Measurements from ENCODE around the gene RBM12.
"Not testable (repeated sequence)": the region's sequence is repeated elsewhere in the genome, so short reads cannot be mapped to it uniquely, and the experiment has no call there.

Gene RBM12

DNA sequence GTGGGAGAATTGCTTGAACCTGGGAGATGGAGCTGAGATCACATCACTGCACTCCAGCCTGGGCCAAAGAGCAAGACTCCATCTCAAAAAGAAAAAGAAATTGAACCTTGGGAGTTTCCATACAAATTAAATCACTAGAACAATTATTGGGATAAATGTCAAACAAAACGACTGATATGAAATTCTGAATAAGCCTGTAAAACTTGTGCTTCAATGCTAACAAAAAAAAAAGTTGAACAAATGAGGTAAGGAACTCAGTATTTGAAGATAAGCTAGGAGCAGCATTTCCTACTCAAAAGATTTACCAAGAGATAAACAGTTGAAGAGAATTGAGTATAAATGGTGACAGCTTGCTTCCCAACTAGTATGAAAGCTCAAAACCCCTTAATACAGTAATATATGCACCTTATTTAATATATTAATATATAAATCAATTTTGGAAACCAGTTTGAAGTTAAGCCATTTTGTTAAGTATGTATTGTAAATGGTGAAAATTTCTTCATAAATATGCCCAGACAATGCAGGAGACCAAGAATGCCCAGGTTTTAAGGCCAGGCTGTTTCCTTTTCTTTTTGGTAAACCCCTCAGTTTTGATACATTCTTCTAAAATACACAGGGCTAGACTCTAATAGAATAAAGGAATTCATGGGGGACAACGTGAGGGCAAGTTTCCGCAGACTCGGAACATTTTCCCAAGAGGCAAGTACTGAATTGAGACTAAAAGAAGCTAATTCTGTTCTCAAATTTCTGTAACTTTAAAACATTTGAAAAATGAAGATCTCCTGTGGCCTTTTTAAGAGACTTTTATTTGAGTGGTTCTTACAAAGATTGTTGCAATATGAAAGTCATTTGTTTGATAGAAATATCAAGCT is 38.4 kb upstream of the RBM12 start:
- Mint-ChIP-seq H3K36me3 (peaks cover 66% of the 10 kb centered on the region), H3K4me1 (peaks cover 37% of the 10 kb centered on the region)
- CTCF ChIA-PET, result interaction anchor here (0.6 kb wide), 1 partner anchor 56 kb away, joined by 3 read pairs; no protein-coding TSS in a partner anchor

DNA sequence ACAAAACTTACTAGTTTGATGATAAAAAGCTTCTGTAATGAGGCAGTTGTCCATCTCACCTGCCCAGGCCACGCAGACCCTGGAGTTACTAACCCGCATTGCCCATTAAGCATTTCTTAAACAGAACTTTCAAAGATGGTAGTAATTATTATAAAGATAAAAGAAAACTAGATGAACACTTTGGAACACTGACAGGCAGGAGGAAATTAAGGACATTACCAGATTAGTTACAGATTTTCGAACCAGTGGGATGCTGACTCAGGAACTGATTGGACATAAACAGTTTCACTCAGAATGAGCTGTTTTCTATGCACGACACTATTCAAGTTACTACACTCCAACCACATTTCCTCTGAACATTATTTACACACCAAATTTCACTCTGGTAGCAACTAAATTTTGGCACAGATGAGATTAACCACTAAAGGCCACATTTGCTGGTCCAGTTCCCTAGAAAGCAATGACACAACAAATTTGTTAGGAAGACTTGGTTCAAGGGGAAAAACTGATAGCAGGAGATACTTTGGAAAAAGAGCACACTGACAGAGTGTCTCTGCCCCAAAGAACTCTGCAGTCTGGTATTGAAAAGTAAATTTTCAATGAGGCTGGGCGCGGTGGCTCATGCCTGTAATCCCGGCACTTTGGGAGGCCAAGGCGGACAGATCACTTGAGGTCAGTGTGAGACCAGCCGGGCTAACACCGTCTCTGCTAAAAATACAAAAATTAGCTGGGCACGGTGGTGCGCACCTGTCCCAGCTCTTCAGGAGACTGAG is 37.5 kb upstream of the RBM12 start:
- Mint-ChIP-seq H3K27me3 (no peaks in the 10 kb centered on the region), H3K4me1 (peaks cover 45% of the 10 kb centered on the region), H3K4me3 (no peak overlapping the region), H3K9me3 (no peaks in the 10 kb centered on the region), H3K36me3 (peaks cover 70% of the 10 kb centered on the region), H3K27ac (peak overlapping the region; percentile 64)
- CTCF ChIA-PET, result interaction anchor here (0.8 to 1.0 kb wide), 3 partner anchors 36 to 101 kb away, joined by 3 read pairs; partner anchors contain the start of gene SPAG4
- DNase-seq, result no peak

More for the DNA sequence above, 38.4 kb upstream of the RBM12 start:
- DNase-seq, result no peak
- H3K4me3 Mint-ChIP-seq, result no peak overlapping the region
- peak overlapping the region; percentile 64 for H3K27ac Mint-ChIP-seq
- H3K9me3 Mint-ChIP-seq, result no peaks in the 10 kb centered on the region
- H3K27me3 Mint-ChIP-seq, result no peaks in the 10 kb centered on the region

DNA sequence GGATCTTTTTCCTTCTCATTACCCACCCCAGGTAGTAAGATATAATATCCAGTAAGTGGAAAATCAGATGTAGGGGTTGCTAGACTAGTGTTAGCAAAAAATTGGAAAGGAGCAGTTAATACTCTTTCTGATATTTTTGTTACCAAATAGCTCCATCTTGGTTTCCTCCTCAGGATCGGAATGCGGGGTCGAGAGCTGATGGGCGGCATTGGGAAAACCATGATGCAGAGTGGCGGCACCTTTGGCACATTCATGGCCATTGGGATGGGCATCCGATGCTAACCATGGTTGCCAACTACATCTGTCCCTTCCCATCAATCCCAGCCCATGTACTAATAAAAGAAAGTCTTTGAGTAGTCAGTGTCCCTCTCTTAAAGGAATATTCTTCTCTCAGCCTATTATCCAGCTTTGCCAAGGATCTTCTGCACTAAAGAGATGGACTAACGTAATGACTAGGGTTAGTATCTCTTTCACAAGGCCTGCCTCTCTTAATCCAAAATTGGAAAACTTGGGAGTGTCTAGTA is 36.0 kb upstream of the RBM12 start:
- no peaks in the 10 kb centered on the region for H3K9me3 Mint-ChIP-seq
- peaks cover 65% of the 10 kb centered on the region for H3K36me3 Mint-ChIP-seq
- peaks cover 50% of the 10 kb centered on the region for H3K4me1 Mint-ChIP-seq
- CTCF ChIA-PET, result interaction anchor here (1.3 to 2.1 kb wide), 3 partner anchors 11 to 76 kb away, joined by 3 to 5 read pairs (median 3); no protein-coding TSS in a partner anchor
- peak overlapping the region; percentile 96 for H3K27ac Mint-ChIP-seq
- H3K27me3 Mint-ChIP-seq, result no peaks in the 10 kb centered on the region
- DNase-seq, result no peak
- H3K4me3 Mint-ChIP-seq, result peak overlapping the region; percentile 87

DNA sequence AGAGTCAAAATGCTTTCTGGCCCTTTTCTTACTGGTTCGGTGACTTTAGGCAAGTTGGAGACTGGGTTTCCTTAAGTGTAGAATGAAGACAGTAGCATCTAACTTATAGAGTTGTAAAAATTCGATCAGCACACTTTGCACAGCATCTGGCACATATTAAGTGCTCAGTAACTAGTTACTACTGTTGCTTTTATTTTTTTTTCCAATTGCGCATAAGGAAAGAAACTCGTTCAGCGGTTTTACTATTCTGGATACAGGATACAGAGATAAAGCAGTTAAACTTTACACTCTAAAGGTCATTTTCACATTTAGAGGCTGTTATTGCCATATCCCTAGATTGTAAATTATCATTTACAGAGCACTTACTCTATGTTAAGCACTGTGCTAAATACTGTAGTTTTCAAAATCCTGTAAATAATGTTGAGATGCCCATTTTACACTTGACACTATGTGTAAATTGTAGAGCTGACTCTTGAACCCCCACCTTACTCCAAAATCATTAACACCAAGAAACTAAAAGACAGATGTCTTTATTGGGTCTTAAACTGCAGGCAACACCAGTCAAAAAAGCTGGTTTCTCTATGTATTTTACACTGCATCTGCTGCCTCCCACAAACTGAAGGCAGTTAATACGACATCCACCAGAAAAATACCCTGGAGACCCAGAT is 35.4 kb upstream of the RBM12 start:
- Mint-ChIP-seq H3K4me3 (peak overlapping the region; percentile 87), H3K27ac (peak overlapping the region; percentile 96), H3K9me3 (no peaks in the 10 kb centered on the region), H3K36me3 (peaks cover 66% of the 10 kb centered on the region), H3K4me1 (peaks cover 52% of the 10 kb centered on the region), H3K27me3 (no peaks in the 10 kb centered on the region)
- CTCF ChIA-PET, result interaction anchor here (0.6 to 2.1 kb wide), 5 partner anchors 11 to 184 kb away, joined by 3 to 5 read pairs (median 3); no protein-coding TSS in a partner anchor
- DNase-seq, result no peak

DNA sequence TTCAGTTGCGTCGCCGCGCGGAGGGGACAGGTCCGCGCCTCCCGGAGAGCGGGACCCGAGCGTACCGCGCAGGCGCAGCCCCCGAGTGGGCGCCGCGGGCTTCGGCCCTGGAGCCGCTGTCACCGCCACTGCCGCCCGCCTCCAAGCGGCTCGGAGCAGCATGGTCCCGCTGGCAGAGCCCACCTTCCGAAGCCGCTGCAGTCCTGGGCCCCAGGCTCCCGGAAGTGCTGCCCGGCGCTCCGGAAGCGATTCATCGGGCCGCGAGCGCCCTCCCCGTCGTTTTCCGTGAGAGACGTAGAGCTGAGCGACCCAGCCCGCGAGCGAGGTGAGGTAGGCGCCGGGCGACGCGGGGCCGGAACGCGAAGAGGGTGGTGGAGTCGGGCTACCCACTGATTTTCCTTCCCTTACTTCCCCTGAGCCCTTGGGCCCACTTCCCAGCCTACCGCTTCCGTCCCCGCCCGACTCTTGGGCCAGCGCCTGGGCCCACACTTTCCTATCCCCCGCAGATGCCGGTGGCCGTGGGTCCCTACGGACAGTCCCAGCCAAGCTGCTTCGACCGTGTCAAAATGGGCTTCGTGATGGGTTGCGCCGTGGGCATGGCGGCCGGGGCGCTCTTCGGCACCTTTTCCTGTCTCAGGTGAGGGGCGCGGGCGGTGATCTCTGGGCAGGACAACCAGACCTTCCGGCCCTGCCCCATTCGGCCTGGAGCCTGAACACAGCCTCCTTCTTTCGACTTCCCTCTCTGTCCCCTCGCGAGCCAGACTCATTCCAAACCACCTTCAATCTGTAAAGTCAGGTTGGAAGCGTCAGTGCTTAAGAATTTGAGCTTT is 34.6 kb upstream of the RBM12 start, which contains the start of the genes NFS1 and ROMO1:
TSS of gene NFS1 (minus strand) at position 226 of the 830 bp plus-strand sequence. CDS start at position 162, 64 bp downstream.
TSS of gene ROMO1 (plus strand) at position 279 of the 830 bp plus-strand sequence. CDS start at position 507, 228 bp downstream.
- Mint-ChIP-seq H3K27ac (peak within 1 kb of the TSS; percentile 96), H3K4me1 (peaks cover 48% of the 10 kb centered on the region), H3K9me3 (no peaks in the 10 kb centered on the region), H3K27me3 (no peaks in the 10 kb centered on the region), H3K4me3 (peak within 1 kb of the TSS; percentile 87), H3K36me3 (peaks cover 60% of the 10 kb centered on the region)
- CTCF ChIA-PET, result interaction anchor here (0.6 to 2.1 kb wide), 4 partner anchors 12 to 185 kb away, joined by 3 to 5 read pairs (median 3); no protein-coding TSS in a partner anchor
- peak; percentile 91 for DNase-seq

DNA sequence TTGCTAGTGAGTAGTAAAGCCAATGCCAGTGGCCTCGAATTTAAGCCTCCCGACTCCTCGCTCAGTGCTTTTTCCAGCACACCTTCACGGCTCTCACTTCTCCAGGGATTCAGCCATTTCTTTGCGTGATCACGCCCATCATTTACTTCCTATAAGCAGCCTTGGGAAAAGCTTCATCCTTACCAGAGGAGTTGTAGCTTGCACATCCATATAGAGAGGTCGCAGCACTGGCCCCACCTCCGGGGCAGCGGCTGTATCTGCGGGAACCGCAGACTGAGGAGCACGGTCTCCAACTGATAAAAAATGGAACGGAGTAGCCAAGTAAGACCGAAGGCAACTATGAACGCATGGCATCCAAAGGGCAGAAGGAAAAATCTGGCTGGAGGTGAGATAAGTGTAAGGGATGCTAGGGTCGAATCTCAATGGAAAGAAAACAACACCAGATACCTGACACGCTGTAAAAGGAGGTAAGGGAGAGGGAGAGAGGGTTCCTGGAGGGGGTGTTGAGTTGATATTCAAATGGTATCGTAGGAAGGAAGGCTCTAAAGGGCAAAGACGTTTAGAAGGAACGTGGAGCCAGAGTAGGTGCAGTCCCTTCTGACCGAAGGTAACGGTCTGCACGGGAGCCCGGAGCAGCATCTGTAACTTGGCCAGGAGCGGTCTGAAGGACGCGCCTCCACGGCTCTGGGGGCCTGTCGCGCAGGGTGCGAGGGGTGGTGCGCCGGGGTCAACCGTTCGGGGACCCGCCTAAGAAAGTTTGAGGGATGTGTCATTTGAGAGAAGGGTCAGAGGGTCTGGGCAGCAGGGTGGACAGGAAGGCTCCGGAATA is 33.8 kb upstream of the RBM12 start:
- H3K36me3 Mint-ChIP-seq, result peaks cover 52% of the 10 kb centered on the region
- H3K4me3 Mint-ChIP-seq, result peak overlapping the region; percentile 87
- peak overlapping the region; percentile 81 for H3K27ac Mint-ChIP-seq
- peaks cover 47% of the 10 kb centered on the region for H3K4me1 Mint-ChIP-seq
- DNase-seq, result peak; percentile 30
- CTCF ChIA-PET, result interaction anchor here (2.1 kb wide), 1 partner anchor 13 kb away, joined by 5 read pairs; no protein-coding TSS in a partner anchor
- H3K9me3 Mint-ChIP-seq, result no peaks in the 10 kb centered on the region
- H3K27me3 Mint-ChIP-seq, result no peaks in the 10 kb centered on the region

DNA sequence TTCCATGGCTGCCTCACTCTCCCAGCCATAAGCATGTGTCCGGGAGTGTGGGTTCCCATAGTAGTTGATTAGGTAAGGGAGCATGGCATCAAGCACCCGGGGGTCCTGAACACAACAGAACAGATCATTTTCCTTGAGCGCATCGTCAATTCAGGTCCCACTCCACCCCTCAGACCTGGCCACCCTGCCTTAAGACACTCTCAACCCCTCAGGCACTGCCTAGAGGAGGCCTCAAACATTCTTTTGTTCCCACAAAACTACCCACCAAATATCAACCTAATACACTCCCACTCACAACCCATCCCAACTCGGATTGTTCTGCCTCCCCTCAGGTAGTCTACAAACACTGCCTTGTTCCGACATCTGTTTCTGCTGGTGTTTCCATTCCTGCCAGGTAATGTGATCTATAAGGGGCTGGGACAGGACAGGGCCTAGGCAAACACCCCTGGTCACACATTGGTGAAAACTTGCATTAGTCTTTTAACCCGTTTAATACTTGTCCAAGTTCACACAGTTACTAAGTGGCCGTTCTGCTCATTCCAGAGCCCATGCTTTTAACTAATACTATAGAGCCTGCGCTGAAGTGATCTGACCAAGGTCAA is 33.1 kb upstream of the RBM12 start:
- Mint-ChIP-seq H3K27me3 (no peaks in the 10 kb centered on the region), H3K36me3 (peaks cover 52% of the 10 kb centered on the region), H3K4me1 (peaks cover 47% of the 10 kb centered on the region), H3K27ac (no peak overlapping the region), H3K9me3 (no peaks in the 10 kb centered on the region), H3K4me3 (peak overlapping the region; percentile 87)
- no peak for DNase-seq
- CTCF ChIA-PET, result no interaction called here

DNA sequence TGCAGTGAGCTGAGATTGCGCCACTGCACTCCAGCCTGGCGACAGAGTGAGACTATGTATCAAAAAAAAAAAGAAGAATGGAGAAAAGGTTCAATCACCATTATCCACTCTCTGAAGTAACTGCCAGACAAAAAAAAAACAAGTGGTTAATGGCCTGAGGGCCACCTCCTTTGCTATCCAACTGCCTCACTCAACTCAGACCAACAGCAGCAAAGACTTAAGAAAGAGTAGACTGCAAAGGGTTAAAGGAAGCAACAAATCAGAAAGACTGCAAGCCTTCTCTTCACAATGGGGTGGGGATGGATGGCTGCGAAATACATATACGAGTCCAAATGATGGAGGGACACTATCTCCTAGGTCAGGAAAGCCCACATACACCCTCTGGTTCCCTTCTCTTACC is 31.3 kb upstream of the RBM12 start:
- H3K4me1 Mint-ChIP-seq, result peaks cover 38% of the 10 kb centered on the region
- no peak overlapping the region for H3K27ac Mint-ChIP-seq
- peaks cover 39% of the 10 kb centered on the region for H3K36me3 Mint-ChIP-seq
- no peak for DNase-seq
- H3K4me3 Mint-ChIP-seq, result no peak overlapping the region
- CTCF ChIA-PET, result no interaction called here
- no peaks in the 10 kb centered on the region for H3K9me3 Mint-ChIP-seq
- no peaks in the 10 kb centered on the region for H3K27me3 Mint-ChIP-seq

DNA sequence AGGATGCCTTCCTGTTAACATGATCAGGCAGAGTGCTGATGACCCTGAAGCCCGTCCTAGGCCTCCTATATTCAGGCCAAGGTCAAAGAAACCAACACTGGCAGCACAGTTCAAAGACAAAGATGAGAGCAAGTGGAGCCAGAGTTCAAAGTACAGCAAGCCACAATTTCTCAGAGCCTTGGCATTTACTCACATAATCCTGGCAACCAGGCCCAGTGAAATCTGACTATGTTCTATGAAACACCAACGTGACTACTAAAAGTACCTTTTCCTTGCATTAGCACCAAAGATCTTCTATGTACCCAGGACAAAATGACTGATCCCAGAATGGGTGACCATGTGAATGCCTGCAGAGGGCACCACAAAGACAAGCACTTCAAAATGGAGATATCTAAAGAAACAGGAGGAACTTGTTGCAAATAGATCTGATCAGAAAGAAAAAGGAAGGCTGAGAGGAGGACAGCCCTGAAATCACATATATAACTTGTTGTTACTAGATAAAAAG is 30.6 kb upstream of the RBM12 start:
- CTCF ChIA-PET, result no interaction called here
- H3K27ac Mint-ChIP-seq, result no peak overlapping the region

DNA sequence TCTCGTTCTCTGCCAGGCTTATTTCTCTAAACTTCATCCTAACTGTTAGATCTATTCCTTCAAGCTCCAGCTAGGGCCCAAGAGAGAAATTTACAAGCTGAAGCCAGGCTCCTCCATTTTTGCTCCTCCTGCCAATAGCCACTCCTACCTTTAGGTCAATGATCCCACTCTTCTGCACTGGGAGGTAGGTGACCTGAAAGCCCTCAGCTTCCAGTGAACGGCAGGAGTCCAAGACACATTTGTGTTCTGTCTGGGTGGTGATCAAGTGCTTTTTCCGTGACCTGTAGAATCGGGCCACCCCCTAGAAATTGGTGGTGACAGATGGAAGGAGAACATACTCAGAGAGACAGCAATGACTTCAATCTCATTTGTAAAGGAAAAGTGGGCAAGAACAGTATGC is 25.6 kb upstream of the RBM12 start:
- no peak overlapping the region for H3K4me3 Mint-ChIP-seq
- H3K9me3 Mint-ChIP-seq, result peaks cover 2% of the 10 kb centered on the region
- DNase-seq, result no peak
- no peaks in the 10 kb centered on the region for H3K27me3 Mint-ChIP-seq
- no peaks in the 10 kb centered on the region for H3K4me1 Mint-ChIP-seq
- CTCF ChIA-PET, result interaction anchor here (1.1 kb wide), 1 partner anchor 89 kb away, joined by 3 read pairs; no protein-coding TSS in a partner anchor
- H3K36me3 Mint-ChIP-seq, result peaks cover 32% of the 10 kb centered on the region
- H3K27ac Mint-ChIP-seq, result peak overlapping the region; percentile 39

More for the DNA sequence above, 30.6 kb upstream of the RBM12 start:
- no peak for DNase-seq
- no peaks in the 10 kb centered on the region for H3K9me3 Mint-ChIP-seq
- peaks cover 37% of the 10 kb centered on the region for H3K36me3 Mint-ChIP-seq
- H3K4me3 Mint-ChIP-seq, result no peak overlapping the region
- H3K27me3 Mint-ChIP-seq, result no peaks in the 10 kb centered on the region
- H3K4me1 Mint-ChIP-seq, result peaks cover 32% of the 10 kb centered on the region

DNA sequence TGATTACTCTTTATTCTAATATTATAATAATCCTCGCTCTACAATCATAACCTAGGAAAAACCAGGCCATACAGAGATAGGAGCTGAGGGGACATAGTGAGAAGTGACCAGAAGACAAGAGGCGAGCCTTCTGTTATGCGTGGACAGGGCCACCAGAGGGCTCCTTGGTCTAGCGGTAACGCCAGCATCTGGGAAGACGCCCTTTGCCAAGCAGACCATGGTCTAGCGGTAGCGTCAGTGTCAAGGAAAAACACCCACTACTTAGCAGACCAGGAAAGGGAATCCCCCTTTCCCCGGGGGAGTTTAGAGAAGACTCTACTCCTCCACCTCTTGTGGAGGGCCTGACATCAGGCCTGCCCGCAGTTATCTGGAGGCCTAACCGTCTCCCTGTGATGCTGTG is 22.2 kb upstream of the RBM12 start:
- H3K27ac Mint-ChIP-seq, H3K9me3 Mint-ChIP-seq, H3K4me3 Mint-ChIP-seq, H3K27me3 Mint-ChIP-seq, H3K4me1 Mint-ChIP-seq: not testable (repeated sequence)
- peaks cover 25% of the 10 kb centered on the region for H3K36me3 Mint-ChIP-seq
- CTCF ChIA-PET, result interaction anchor here (0.8 kb wide), 1 partner anchor 33 kb away, joined by 3 read pairs; no protein-coding TSS in a partner anchor
- peak; percentile 28 for DNase-seq

DNA sequence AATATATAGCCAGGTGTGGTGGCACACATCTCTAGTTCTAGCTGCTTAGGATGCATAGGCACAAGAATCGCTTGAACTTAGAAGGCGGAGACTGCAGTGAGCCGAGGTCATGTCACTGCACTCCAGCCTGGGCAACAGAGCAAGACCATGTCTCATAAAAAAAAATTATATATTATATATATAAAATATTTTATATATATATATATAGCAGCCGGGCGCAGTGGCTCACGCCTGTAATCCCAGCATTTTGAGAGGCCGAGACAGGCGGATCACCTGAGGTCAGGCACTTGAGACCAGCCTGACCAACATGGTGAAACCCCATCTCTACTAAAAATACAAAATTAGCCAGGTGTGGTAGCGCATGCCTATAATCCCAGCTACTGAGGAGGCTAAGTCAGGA is 20.7 kb upstream of the RBM12 start:
- H3K27me3 Mint-ChIP-seq, DNase-seq, H3K27ac Mint-ChIP-seq, H3K4me3 Mint-ChIP-seq, H3K4me1 Mint-ChIP-seq, H3K9me3 Mint-ChIP-seq: not testable (repeated sequence)
- CTCF ChIA-PET, result interaction anchor here (0.6 kb wide), 1 partner anchor 1003 kb away, joined by 3 read pairs; no protein-coding TSS in a partner anchor
- peaks cover 28% of the 10 kb centered on the region for H3K36me3 Mint-ChIP-seq

Measured in activated naive CD4-positive, alpha-beta T cell treated with anti-CD3 and anti-CD28 coated beads, Interleukin-2, amount 10 ng/mL, durations not matched to agents 7 days and 5 days (primary cell).